ENCODE measurements around the gene COPRS. TPM values are rescaled to one million over a fixed set of nuclear protein-coding genes. Genes with fewer than 3 reads are reported as not detected.
A peak's percentile ranks its signal among the peaks of the same experiment; 100 is the strongest.

Gene COPRS
- total RNA-seq, 1 donor from 2014 or later: 35.4 TPM

- Histone ChIP-seq H3K36me3 (peaks cover 0 to 90% of the 10 kb centered on the region in 2 donors), H3K9me3 (no peaks in the 10 kb centered on the region), H3K4me1 (no peaks in the 10 kb centered on the region), H3K27ac (no peak overlapping the region), H3K27me3 (no peaks in the 10 kb centered on the region), H3K4me3 (no peak overlapping the region)
- no peak for DNase-seq (ENCODE audit: extremely low spot score in 2 of 2)
- no peak for TF ChIP-seq POLR2AphosphoS5 (IDR thresholded peaks at IDR 0.05; ENCODE audit: insufficient read depth in 1 of 2, low read depth in 1 of 2)
- TF ChIP-seq, protein P1, sequence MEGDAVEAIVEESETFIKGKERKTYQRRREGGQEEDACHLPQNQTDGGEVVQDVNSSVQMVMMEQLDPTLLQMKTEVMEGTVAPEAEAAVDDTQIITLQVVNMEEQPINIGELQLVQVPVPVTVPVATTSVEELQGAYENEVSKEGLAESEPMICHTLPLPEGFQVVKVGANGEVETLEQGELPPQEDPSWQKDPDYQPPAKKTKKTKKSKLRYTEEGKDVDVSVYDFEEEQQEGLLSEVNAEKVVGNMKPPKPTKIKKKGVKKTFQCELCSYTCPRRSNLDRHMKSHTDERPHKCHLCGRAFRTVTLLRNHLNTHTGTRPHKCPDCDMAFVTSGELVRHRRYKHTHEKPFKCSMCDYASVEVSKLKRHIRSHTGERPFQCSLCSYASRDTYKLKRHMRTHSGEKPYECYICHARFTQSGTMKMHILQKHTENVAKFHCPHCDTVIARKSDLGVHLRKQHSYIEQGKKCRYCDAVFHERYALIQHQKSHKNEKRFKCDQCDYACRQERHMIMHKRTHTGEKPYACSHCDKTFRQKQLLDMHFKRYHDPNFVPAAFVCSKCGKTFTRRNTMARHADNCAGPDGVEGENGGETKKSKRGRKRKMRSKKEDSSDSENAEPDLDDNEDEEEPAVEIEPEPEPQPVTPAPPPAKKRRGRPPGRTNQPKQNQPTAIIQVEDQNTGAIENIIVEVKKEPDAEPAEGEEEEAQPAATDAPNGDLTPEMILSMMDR (IDR thresholded peaks at IDR 0.05): no peak
- no peak for TF ChIP-seq POLR2A (IDR thresholded peaks at IDR 0.05)
- intact Hi-C loops (cut with DNase I): no loop called here
These were observed 10.0 kb upstream of the COPRS start for GRCh38 chr17:31869031-31869430.

DNA sequence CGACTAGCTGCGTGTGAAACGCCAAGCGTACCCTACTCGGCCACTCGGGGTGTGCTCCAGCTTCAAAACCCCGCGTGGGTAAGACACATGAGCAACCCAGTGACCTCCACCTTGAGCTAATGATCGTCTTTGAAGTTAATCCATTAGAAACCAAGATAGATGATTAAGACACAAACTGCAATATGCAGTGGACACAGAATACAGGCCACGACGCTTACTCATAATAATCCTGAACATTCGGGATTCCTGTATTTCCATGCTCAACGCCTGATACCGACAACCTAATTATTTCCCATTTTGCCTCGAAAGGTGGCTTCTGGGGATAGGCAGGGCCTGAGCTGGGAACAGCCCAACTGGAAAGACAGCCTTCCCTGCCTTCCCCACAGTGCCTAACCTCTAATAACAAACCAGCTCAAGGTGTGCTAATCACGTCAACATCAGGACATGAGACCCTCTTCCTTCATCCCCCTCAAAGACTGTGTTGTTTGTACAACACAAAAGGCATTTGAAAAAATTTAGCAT lies 504 bp upstream of the COPRS start:
- peak overlapping the region; percentile 68 to 99 for H3K4me3 ChIP-seq
- intact Hi-C loops (cut with DNase I): no loop called here

DNA sequence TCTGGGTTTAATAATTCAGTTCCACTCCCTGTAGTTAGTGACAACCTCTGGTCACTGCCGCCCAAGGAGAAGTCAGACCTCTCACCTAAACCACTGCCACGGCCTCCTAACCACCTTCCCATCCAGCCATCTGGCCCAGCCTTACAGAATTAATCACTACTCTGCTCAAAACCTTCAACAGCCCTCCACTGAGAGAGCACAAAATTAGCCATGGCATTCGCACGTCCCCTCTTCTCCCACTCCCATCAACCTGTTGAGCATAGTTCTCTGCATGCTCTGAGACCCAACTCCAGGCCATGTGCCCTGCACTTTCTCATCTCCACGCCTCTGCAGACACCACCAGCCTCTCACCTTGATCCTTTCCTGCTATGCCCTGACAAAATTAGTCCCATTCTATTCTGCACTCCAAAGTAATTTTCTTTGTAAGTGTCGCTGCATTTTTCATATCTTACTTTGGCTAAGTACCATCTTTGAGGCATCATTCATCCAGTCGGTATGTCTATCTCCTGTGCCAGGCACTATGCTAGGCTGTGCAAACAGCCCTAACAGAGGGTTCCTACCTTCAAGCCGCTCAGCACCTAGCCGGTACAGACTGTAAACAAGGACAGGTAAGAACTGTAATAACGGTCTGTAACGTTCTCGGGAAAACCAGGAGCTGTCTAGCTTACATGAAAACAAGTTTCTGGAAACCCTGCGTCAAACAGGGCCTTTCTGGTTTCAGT lies 963 bp downstream of the COPRS start:
- DNase-seq (ENCODE audit: extremely low spot score in 2 of 2): no peak
- H3K4me1 ChIP-seq: peaks cover 21% of the 10 kb centered on the region
- H3K27ac ChIP-seq: peak overlapping the region; percentile 76
- no peaks in the 10 kb centered on the region for H3K27me3 ChIP-seq
- H3K9me3 ChIP-seq: no peaks in the 10 kb centered on the region
- TF ChIP-seq POLR2AphosphoS5 (IDR thresholded peaks at IDR 0.05; ENCODE audit: insufficient read depth in 1 of 2, low read depth in 1 of 2) (no peak), POLR2A (IDR thresholded peaks at IDR 0.05) (no peak)
- TF ChIP-seq, protein P1 (IDR thresholded peaks at IDR 0.05): no peak
- H3K4me3 ChIP-seq: peak overlapping the region; percentile 68 to 99
- intact Hi-C loops (cut with DNase I): no loop called here
- H3K36me3 ChIP-seq: peaks cover 0 to 19% of the 10 kb centered on the region in 2 donors

More for the DNA sequence above, 504 bp upstream of the COPRS start:
- no peak for DNase-seq (ENCODE audit: extremely low spot score in 2 of 2)
- TF ChIP-seq, protein P1 (IDR thresholded peaks at IDR 0.05): no peak
- TF ChIP-seq POLR2A (IDR thresholded peaks at IDR 0.05): no peak
- no peak for TF ChIP-seq POLR2AphosphoS5 (IDR thresholded peaks at IDR 0.05; ENCODE audit: insufficient read depth in 1 of 2, low read depth in 1 of 2)
- Histone ChIP-seq H3K9me3 (no peaks in the 10 kb centered on the region), H3K4me1 (peaks cover 21% of the 10 kb centered on the region), H3K27ac (no peak overlapping the region), H3K27me3 (no peaks in the 10 kb centered on the region), H3K36me3 (peaks cover 0 to 34% of the 10 kb centered on the region in 2 donors)

DNA sequence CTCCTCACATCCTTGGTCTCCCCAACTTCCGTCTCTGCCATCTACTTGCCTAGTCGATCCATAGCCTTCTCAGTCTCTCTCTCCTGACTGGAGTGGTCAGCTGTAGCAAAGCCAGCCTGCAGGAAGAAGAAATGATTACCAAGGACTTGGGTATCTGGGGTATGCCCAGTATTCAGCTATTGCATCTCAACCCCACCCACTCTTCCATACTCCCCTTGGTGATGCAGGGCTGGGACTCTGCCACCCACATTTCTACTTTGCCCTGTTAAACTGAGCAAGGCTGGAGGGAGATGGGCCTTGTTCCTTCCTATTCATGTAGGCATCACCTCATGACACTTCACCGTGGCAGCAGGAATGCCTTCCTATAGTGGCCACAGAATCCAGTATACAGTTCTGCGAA lies 2.3 kb downstream of the COPRS start:
- H3K27me3 ChIP-seq: no peaks in the 10 kb centered on the region
- no peaks in the 10 kb centered on the region for H3K9me3 ChIP-seq
- DNase-seq (ENCODE audit: extremely low spot score in 2 of 2): no peak
- TF ChIP-seq, protein P1 (IDR thresholded peaks at IDR 0.05): no peak
- TF ChIP-seq POLR2A (IDR thresholded peaks at IDR 0.05) (no peak), POLR2AphosphoS5 (IDR thresholded peaks at IDR 0.05; ENCODE audit: insufficient read depth in 1 of 2, low read depth in 1 of 2) (no peak)
- no peak overlapping the region for H3K27ac ChIP-seq
- H3K4me3 ChIP-seq: no peak overlapping the region
- H3K4me1 ChIP-seq: peaks cover 21% of the 10 kb centered on the region
- H3K36me3 ChIP-seq: peaks cover 0 to 17% of the 10 kb centered on the region in 2 donors
- intact Hi-C loops (cut with DNase I): no loop called here

GRCh38 chr17:31854672-31855071 lies 4.4 kb downstream of the COPRS start:
- Histone ChIP-seq H3K27ac (no peak overlapping the region), H3K27me3 (no peaks in the 10 kb centered on the region), H3K4me1 (peaks cover 21% of the 10 kb centered on the region), H3K36me3 (peaks cover 0 to 20% of the 10 kb centered on the region in 2 donors), H3K4me3 (no peak overlapping the region), H3K9me3 (no peaks in the 10 kb centered on the region)
- intact Hi-C loops (cut with DNase I): no loop called here
- TF ChIP-seq, protein P1 (IDR thresholded peaks at IDR 0.05): no peak
- TF ChIP-seq POLR2A (IDR thresholded peaks at IDR 0.05) (no peak), POLR2AphosphoS5 (IDR thresholded peaks at IDR 0.05; ENCODE audit: insufficient read depth in 1 of 2, low read depth in 1 of 2) (no peak)
- no peak for DNase-seq (ENCODE audit: extremely low spot score in 2 of 2)

Data from vagina (tissue), 2 donors.